AG10803 (cell line): ENCODE data around the gene JPH2.

Experiments used
- DNase-seq: peaks from one replicate; pipeline ENCODE4 v3.0.0; 2010; ENCODE audit warnings: low read depth
- H3K4me3 ChIP-seq: 2 replicates; pipeline ENCODE4 v1.5.1; 2011; ENCODE audit warnings: mild to moderate bottlenecking, low read length, control low read depth
- TF ChIP-seq, protein P1 (sequence below): conservative IDR thresholded peaks from 2 replicates; pipeline ENCODE4 v1.5.1; 2011; ENCODE audit warnings: mild to moderate bottlenecking, low read length, control low read depth, inconsistent platforms

The JPH2 gene

DNA sequence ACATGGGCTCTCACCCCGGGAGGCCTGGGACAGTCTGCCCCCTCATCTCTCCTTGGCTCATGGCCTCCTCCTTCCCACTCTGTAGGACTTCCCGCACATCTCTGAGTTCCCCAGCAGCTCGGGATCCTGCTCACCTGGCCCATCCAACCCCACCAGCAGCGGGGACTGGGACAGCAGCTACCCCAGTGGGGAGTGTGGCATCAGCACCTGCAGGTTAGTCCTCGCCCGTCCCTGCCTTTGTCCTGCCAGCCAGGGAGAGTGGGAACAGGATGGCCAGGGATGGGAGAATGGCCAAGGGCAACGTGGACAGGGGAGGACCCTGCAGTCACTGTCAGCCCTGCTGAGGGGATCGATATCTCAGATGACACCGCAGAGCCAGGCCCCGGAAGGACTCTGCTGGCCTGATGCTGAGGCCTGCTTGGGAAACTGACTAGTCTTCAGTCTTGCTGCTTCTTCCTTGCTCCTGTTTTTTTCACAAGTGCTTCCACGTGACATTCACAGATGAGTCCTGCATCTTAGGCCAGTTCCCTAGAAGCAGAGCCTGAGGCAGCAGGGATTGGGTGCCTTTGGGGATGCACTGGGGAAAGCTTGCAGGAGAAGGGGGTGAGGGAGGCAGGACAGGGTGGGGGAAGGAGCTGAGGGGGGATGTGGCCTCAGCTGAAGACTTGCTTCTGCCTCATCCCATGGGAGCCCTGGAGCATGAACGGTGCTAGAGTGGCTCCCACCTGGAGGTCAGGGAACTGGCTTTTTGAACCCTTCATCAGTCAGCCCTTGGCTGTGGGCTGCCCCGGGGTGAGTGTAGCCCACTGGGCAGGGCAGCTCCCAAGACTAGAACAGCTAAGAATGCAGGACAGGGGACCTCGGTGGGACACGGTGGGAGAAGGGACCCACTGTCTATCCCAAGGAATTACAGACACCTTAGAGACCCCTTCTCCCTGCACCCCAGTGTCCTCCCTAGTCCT, 120.1 kb downstream of the JPH2 start:
- H3K4me3 ChIP-seq, result no peak overlapping the region
- no peak for DNase-seq
- TF ChIP-seq, protein P1, sequence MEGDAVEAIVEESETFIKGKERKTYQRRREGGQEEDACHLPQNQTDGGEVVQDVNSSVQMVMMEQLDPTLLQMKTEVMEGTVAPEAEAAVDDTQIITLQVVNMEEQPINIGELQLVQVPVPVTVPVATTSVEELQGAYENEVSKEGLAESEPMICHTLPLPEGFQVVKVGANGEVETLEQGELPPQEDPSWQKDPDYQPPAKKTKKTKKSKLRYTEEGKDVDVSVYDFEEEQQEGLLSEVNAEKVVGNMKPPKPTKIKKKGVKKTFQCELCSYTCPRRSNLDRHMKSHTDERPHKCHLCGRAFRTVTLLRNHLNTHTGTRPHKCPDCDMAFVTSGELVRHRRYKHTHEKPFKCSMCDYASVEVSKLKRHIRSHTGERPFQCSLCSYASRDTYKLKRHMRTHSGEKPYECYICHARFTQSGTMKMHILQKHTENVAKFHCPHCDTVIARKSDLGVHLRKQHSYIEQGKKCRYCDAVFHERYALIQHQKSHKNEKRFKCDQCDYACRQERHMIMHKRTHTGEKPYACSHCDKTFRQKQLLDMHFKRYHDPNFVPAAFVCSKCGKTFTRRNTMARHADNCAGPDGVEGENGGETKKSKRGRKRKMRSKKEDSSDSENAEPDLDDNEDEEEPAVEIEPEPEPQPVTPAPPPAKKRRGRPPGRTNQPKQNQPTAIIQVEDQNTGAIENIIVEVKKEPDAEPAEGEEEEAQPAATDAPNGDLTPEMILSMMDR, result no peak

DNA sequence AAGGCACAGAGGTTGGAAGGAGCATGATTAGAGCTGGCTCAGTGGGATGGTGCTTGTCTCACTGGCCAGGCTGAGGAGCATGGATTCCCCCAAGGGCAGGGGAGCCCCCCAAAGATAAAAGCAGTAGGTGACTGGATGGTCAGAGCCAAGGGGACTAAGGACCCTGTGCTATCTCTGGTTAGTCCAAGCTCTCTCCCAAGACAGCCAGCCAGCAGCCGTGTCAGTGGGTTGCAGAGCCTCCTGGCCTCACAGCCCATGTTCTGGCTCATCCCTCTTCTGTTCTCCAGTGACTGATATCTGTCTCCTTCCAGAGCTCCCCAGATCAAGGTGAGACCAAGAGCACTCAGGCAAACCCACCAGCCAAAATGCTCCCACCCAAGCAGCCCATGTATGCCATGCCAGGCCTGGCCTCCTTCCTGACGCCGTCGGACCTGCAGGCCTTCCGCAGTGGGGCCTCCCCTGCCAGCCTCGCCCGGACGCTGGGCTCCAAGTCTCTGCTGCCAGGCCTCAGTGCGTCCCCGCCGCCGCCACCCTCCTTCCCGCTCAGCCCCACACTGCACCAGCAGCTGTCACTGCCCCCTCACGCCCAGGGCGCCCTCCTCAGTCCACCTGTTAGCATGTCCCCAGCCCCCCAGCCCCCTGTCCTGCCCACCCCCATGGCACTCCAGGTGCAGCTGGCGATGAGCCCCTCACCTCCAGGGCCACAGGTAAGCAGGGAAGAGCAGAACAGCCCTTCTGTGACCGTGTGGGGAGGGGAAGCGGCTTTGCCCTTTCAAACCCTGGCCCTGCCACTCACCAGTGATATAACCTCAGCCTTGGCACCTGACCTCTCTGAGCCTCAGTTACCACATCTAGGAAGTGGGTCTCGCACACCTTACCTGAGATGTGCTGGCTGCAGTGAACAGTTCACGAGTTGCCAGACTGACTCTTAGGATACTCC, 121.3 kb downstream of the JPH2 start:
- DNase-seq, result no peak
- TF ChIP-seq, protein P1, result no peak
- no peak overlapping the region for H3K4me3 ChIP-seq

DNA sequence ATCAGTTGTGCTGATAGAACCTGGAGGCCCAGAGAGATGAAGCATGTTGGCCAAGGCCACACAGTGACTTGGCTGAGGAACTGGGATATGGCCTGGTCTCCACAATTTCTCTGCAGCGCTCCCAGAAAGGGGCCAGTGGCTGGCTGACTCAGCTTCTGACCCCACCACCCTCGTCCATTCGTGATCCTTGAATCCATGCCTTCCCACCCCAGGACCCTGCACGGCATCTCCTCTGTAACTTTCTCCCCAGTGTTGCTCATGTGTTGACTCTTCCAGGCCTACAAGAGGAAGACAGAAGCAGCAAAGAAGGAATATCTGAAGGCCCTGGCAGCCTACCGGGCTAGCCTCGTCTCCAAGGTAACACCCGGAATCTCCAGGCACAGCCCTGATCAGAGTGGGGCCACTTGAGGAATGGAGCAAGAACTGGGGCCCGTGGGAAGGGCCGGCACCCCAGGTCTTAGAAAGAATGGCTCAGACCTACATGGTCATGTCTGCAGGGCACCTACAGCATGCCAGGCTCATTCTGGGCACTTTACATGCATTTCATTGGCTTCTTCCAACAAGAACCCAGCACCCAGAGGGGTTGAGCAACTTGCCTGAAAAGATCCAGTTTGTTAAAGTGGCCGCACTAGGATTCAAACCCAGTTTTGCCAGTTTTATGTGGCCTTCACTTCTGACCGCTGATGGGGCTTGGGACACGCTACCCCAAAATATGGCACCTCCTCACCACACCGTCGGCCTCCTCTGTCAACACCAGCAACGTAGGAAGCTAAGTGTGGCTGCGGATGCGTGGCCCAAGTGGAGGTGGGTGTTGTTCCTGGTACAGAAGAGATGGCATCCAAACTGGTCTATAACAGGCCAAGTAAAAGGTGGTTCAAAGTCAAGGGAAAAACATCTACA, 122.2 kb downstream of the JPH2 start:
- H3K4me3 ChIP-seq, result no peak overlapping the region
- DNase-seq, result no peak

More for the DNA sequence above, 122.2 kb downstream of the JPH2 start:
- TF ChIP-seq, protein P1, result no peak
